ENCODE results near the gene AP2A2.

The AP2A2 gene

DNA sequence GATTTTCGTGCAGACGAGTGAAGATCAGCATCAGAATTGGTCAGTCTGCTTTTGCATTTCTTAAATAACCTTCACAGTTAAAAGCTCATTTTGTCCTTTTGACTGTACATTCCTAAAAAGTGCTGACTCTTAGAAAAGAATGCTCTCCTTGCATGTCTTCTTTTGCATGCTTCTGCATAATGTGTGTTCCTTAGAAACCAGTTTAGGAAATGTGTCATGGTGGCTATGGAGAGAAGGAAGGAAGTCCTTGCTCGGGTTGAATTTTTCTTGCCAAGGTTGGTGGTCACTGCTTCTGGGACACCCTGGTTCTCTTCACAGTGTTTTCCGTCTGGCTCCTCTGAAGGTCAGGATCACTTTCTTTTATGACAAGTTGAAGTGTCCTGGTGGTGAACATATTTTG is 6.8 kb downstream of the AP2A2 start:
- no peak for TF ChIP-seq CTCF (IDR thresholded peaks at IDR 0.05; ENCODE audit: low read depth, low read length, missing control alignments)
- no peak for DNase-seq (ENCODE audit: low read depth)
- no peak overlapping the region for H3K4me3 ChIP-seq (ENCODE audit: low read depth, low read length)

GRCh38 chr11:933142-933851 is 7.6 kb downstream of the AP2A2 start:
- no peak overlapping the region for H3K4me3 ChIP-seq (ENCODE audit: low read depth, low read length)
- DNase-seq (ENCODE audit: low read depth): no peak
- no peak for TF ChIP-seq CTCF (IDR thresholded peaks at IDR 0.05; ENCODE audit: low read depth, low read length, missing control alignments)

GRCh38 chr11:933936-934335 is 8.3 kb downstream of the AP2A2 start:
- H3K4me3 ChIP-seq (ENCODE audit: low read depth, low read length): no peak overlapping the region

DNA sequence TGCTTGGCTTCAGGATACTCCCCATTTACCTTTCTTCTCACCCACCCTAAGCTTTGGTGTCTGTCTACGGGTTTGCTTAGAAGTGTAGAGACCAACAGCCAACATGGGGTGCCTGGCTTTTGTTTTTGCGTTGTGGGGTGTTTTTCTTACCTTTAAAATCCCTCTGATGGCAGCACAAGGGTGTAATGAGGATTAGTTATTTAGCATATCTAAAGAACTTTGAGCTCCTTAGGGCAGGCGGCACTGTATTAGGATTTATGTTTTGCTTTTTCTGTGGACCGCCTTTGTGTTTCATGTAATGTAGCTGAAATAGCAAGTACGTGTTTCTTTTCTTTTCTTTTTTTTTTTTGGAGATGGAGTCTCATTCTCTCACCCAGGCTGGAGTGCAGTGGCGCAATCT is 8.9 kb downstream of the AP2A2 start:
- DNase-seq (ENCODE audit: low read depth): no peak
- no peak for TF ChIP-seq CTCF (IDR thresholded peaks at IDR 0.05; ENCODE audit: low read depth, low read length, missing control alignments)
- no peak overlapping the region for H3K4me3 ChIP-seq (ENCODE audit: low read depth, low read length)

More at GRCh38 chr11:933936-934335, 8.3 kb downstream of the AP2A2 start:
- TF ChIP-seq CTCF (IDR thresholded peaks at IDR 0.05; ENCODE audit: low read depth, low read length, missing control alignments): no peak
- no peak for DNase-seq (ENCODE audit: low read depth)

GRCh38 chr11:936199-936598 is 10.5 kb downstream of the AP2A2 start:
- no peak for TF ChIP-seq CTCF (IDR thresholded peaks at IDR 0.05; ENCODE audit: low read depth, low read length, missing control alignments)
- no peak for DNase-seq (ENCODE audit: low read depth)

DNA sequence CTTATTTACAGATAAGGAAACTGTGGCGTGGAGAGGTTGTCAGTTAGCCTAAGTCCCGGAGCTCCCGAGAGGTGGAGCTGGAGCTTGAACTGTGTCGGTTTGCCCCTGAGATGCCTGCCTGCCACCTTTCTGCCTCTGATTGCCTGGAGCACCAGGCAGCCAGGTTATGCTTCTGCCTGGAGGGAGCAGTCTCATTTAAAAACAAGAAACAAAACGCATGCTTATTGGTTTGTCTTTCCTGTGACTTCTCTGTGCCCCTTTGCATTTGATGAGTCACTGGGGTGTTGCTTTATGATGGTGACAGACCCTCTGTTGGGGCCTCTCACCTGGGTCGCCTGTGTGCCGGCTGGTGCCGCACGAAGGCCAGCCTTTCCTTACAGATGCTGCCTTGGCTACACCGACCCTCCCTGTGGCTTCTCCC is 12.2 kb downstream of the AP2A2 start:
- H3K4me3 ChIP-seq (ENCODE audit: low read depth, low read length): no peak overlapping the region
- no peak for TF ChIP-seq CTCF (IDR thresholded peaks at IDR 0.05; ENCODE audit: low read depth, low read length, missing control alignments)
- no peak for DNase-seq (ENCODE audit: low read depth)

More at GRCh38 chr11:936199-936598, 10.5 kb downstream of the AP2A2 start:
- no peak overlapping the region for H3K4me3 ChIP-seq (ENCODE audit: low read depth, low read length)
